ENCODE results near the gene CEP295NL. TPM values are rescaled to one million over a fixed set of nuclear protein-coding genes. Genes with fewer than 3 reads are reported as not detected.

Gene CEP295NL
- total and polyA plus RNA-seq, 2 of the 8 experiments (the other 6 are each of a cell fraction or from before 2014, with no cell fraction given), result 0.06 to 2.0 TPM

- FAIRE-seq (no peak), DNase-seq (ENCODE audit: low read depth in 1 of 2, low spot score in 2 of 2) (no peak)
- H4K5ac ChIP-seq (ENCODE audit: insufficient read length, low read depth, low read length), result no peak overlapping the region
- no peak overlapping the region for H3K4ac ChIP-seq (replicated peaks; ENCODE audit: insufficient read length, low read depth, low read length)
- no peak overlapping the region for H3K9ac ChIP-seq (replicated peaks in 1 of 4; ENCODE audit: extremely low read depth in 1 of 4, low read depth in 3 of 4, low read length in 3 of 4)
- H3K79me1 ChIP-seq (ENCODE audit: low read depth, low read length), result peaks cover 13% of the 10 kb centered on the region
- H3K4me3 ChIP-seq (ENCODE audit: extremely low read depth in 1 of 4, insufficient read depth in 2 of 4, low read depth in 3 of 4, low read length in 4 of 4), result no peak overlapping the region
- no peak overlapping the region for H4K8ac ChIP-seq (ENCODE audit: extremely low read depth, insufficient read depth, low read length)
- H3K4me2 ChIP-seq (ENCODE audit: insufficient read depth in 1 of 2, low read depth in 2 of 2, low read length in 2 of 2), result no peak overlapping the region
- no peak overlapping the region for H2BK5ac ChIP-seq (ENCODE audit: low read depth, low read length)
- no peak overlapping the region for H2BK120ac ChIP-seq (replicated peaks; ENCODE audit: low read depth, low read length)
- no peaks in the 10 kb centered on the region; a peak in 3 of 8 replicates for H3K36me3 ChIP-seq (ENCODE audit: control insufficient read depth in 2 of 4, insufficient read depth in 4 of 4, low read length in 3 of 4)
- no peak overlapping the region for H2BK15ac ChIP-seq (ENCODE audit: low read length)
- H2BK20ac ChIP-seq (ENCODE audit: low read length), result no peak overlapping the region
- POLR2A ChIA-PET (ENCODE audit: partially characterized antibody), result interaction anchor here (0.6 kb wide), 1 partner anchor 80 kb away, joined by 3 read pairs; no protein-coding TSS in a partner anchor
- no peak overlapping the region for H2AFZ ChIP-seq (ENCODE audit: low read length)
- H2AK5ac ChIP-seq (ENCODE audit: low read depth, low read length), result no peak overlapping the region
- CTCF ChIA-PET (ENCODE audit: partially characterized antibody), result interaction anchor here (1.3 to 5.9 kb wide), 2 partner anchors 27 to 79 kb away, joined by 3 to 19 read pairs; no protein-coding TSS in a partner anchor
- no peaks in the 10 kb centered on the region for H3K9me3 ChIP-seq (ENCODE audit: insufficient read depth in 2 of 2, low read depth in 1 of 2, low read length in 1 of 2)
- no peak overlapping the region for H3K56ac ChIP-seq (replicated peaks; ENCODE audit: insufficient read length, low read depth, low read length)
- H3K4me1 ChIP-seq (replicated peaks in 1 of 4; ENCODE audit: control insufficient read depth in 3 of 4, insufficient read depth in 4 of 4, low read length in 3 of 4), result peaks cover 0 to 4% (median 2%) of the 10 kb centered on the region in 4 experiments; a peak in 6 of 7 replicates
- no peak overlapping the region; the same call in 1 of the 2 replicates for H2BK12ac ChIP-seq (ENCODE audit: low read depth, low read length)
- H3K27me3 ChIP-seq (replicated peaks in 1 of 4; ENCODE audit: control insufficient read depth in 3 of 4, extremely low read depth in 1 of 4, insufficient read depth in 3 of 4, low read length in 3 of 4), result no peaks in the 10 kb centered on the region
- H3K18ac ChIP-seq (ENCODE audit: extremely low read depth, low read length), result no peak overlapping the region
- H3K14ac ChIP-seq (ENCODE audit: insufficient read length), result no peak overlapping the region
- H4K91ac ChIP-seq (replicated peaks; ENCODE audit: insufficient read length, low read length), result no peak overlapping the region
- WGBS, 2 experiments (ENCODE audit: extremely low coverage in 1 of 2, insufficient coverage in 1 of 2, insufficient read length in 1 of 2, insufficient replicate concordance in 2 of 2, low coverage in 1 of 2, low lambda C conversion rate in 2 of 2, missing lambda C conversion rate in 1 of 2), result 92% methylated on average over 6 of the region's 6 CpGs; no CpG with 5 or more reads in 1 of the 2 experiments
- H3K23ac ChIP-seq (ENCODE audit: insufficient read length), result no peak overlapping the region
- H4K20me1 ChIP-seq (replicated peaks in 1 of 2; ENCODE audit: control insufficient read depth in 1 of 2, insufficient read depth in 2 of 2, low read length in 2 of 2), result peaks cover 4 to 13% of the 10 kb centered on the region in 2 experiments
- H3K23me2 ChIP-seq (ENCODE audit: low read depth, low read length), result no peaks in the 10 kb centered on the region; the same call in 1 of the 2 replicates
- no peak overlapping the region for H3K27ac ChIP-seq (ENCODE audit: low read depth, low read length)
- peaks cover 0 to 37% of the 10 kb centered on the region in 2 experiments; a peak in 2 of 4 replicates for H3K79me2 ChIP-seq (ENCODE audit: control insufficient read depth in 1 of 2, insufficient read depth in 2 of 2, low read length in 2 of 2)
Measured at GRCh38 chr17:78892936-78893379, 10.0 kb downstream of the CEP295NL start.

All from H1 (cell line).